ENCODE data around the gene PHTF2. TPM values are rescaled to one million over a fixed set of nuclear protein-coding genes. Genes with fewer than 3 reads are reported as not detected.

The PHTF2 gene
- total and polyA plus RNA-seq, 12 donors = 12.8 to 29.1 (median 25.1) TPM

DNA sequence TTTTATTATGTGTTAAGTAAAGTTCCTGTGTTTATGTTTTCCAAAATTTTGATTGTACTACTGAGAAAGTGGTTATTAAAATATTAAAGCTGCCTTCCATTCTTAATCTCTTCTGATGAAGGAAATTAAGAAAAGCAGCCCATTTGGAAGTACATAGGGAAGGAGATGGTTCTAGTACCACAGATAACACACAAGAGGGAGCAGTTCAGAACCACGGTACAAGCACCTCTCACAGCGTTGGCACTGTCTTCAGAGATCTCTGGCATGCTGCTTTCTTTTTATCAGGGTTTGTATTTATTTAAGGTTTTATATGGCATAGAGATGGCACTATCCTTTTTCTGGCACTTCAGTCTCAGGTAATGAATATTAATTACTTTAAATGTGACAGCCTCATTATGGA lies 111.6 kb downstream of the PHTF2 start:
- Histone ChIP-seq H3K27ac (no peak overlapping the region), H3K4me1 (peaks cover 0 to 10% (median 0%) of the 10 kb centered on the region in 9 donors), H3K4me3 (no peak overlapping the region), H3K9me3 (no peaks in the 10 kb centered on the region), H3K27me3 (no peaks in the 10 kb centered on the region), H3K36me3 (peaks cover 0 to 24% (median 0%) of the 10 kb centered on the region in 9 donors)
- WGBS, 2 donors = 41 to 62% methylated on average over 2 of the region's 2 CpGs
- TF ChIP-seq, protein P1, sequence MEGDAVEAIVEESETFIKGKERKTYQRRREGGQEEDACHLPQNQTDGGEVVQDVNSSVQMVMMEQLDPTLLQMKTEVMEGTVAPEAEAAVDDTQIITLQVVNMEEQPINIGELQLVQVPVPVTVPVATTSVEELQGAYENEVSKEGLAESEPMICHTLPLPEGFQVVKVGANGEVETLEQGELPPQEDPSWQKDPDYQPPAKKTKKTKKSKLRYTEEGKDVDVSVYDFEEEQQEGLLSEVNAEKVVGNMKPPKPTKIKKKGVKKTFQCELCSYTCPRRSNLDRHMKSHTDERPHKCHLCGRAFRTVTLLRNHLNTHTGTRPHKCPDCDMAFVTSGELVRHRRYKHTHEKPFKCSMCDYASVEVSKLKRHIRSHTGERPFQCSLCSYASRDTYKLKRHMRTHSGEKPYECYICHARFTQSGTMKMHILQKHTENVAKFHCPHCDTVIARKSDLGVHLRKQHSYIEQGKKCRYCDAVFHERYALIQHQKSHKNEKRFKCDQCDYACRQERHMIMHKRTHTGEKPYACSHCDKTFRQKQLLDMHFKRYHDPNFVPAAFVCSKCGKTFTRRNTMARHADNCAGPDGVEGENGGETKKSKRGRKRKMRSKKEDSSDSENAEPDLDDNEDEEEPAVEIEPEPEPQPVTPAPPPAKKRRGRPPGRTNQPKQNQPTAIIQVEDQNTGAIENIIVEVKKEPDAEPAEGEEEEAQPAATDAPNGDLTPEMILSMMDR (IDR thresholded peaks at IDR 0.05) = peak in 3 of 9 donors; percentile 9 to 17 (median 13)
- ATAC-seq (no peak), DNase-seq (no peak)
- intact Hi-C loops (cut with DNase I) = loop anchor here in 1 of 10 donors (10.0 kb wide), 1 partner anchor 255 kb away; no protein-coding TSS in a partner anchor

DNA sequence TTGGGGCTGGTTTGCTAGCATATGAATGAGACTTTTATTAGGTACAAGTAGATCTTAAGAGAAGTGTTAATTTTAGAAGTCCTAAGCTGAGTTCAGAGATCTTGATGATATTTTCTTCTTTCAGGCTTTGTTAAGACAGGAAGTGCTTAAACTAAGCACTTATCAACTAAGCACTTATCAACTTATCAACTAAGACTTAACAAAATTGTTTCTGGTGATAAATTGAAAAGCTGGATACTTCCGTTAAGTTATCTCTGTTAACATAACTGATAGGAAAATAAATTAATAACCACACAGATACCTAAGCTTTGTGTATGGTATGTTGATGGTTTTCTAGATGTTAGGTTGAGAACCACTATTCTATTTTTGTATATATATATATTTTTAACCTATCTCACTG lies 113.7 kb downstream of the PHTF2 start:
- ATAC-seq (no peak), DNase-seq (no peak)
- no peak overlapping the region for H3K4me3 ChIP-seq
- no peak overlapping the region for H3K27ac ChIP-seq
- H3K27me3 ChIP-seq = no peaks in the 10 kb centered on the region
- H3K9me3 ChIP-seq = no peaks in the 10 kb centered on the region
- TF ChIP-seq, protein P1 (IDR thresholded peaks at IDR 0.05) = no peak
- peaks cover 0 to 26% (median 0%) of the 10 kb centered on the region in 9 donors for H3K36me3 ChIP-seq
- 66 to 83% methylated on average over 1 of the region's 1 CpG for WGBS, 2 donors
- H3K4me1 ChIP-seq = peaks cover 0 to 8% (median 0%) of the 10 kb centered on the region in 9 donors
- intact Hi-C loops (cut with DNase I) = loop anchor here in 1 of 10 donors (10.0 kb wide), 1 partner anchor 257 kb away; no protein-coding TSS in a partner anchor

DNA sequence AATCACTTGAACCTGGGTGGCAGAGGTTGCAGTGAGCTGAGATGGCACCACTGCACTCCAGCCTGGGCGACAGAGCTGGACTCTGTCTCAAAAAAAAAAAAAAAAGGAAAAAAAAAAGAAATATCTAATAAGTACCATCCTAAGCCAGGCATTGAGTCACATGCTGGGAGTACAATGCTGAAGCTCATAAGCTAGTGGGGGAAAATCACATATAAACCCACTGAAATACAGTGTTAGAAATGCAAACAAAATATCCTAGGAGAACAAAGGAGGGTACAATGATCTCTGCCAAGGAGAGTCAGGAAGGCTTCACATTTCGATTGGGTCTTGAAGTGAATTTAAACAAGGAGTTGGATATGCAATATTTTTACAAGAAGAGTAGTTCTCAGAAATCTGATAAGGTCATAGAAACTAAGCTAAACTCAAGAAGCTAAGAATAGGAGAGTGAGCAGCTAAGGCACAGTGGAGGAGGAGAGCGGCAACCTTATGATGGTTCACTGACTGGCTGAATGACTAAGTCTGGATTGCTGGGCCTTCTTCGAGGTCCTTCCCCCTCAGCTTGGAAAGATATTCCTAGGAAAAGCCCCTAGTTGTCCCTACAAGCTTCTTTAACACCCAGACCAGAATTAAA lies 115.5 kb downstream of the PHTF2 start:
- no peak overlapping the region for H3K27ac ChIP-seq
- no peaks in the 10 kb centered on the region for H3K27me3 ChIP-seq
- no peaks in the 10 kb centered on the region for H3K9me3 ChIP-seq
- TF ChIP-seq, protein P1 (IDR thresholded peaks at IDR 0.05) = no peak
- H3K4me3 ChIP-seq = no peak overlapping the region
- no peak for DNase-seq
- WGBS, 2 donors = 88 to 93% methylated on average over 4 of the region's 4 CpGs
- H3K4me1 ChIP-seq = peaks cover 0 to 8% (median 0%) of the 10 kb centered on the region in 9 donors
- intact Hi-C loops (cut with DNase I) = loop anchor here in 1 of 10 donors (10.0 kb wide), 1 partner anchor 259 kb away; no protein-coding TSS in a partner anchor
- H3K36me3 ChIP-seq = peaks cover 0 to 20% (median 0%) of the 10 kb centered on the region in 9 donors
- no peak for ATAC-seq

DNA sequence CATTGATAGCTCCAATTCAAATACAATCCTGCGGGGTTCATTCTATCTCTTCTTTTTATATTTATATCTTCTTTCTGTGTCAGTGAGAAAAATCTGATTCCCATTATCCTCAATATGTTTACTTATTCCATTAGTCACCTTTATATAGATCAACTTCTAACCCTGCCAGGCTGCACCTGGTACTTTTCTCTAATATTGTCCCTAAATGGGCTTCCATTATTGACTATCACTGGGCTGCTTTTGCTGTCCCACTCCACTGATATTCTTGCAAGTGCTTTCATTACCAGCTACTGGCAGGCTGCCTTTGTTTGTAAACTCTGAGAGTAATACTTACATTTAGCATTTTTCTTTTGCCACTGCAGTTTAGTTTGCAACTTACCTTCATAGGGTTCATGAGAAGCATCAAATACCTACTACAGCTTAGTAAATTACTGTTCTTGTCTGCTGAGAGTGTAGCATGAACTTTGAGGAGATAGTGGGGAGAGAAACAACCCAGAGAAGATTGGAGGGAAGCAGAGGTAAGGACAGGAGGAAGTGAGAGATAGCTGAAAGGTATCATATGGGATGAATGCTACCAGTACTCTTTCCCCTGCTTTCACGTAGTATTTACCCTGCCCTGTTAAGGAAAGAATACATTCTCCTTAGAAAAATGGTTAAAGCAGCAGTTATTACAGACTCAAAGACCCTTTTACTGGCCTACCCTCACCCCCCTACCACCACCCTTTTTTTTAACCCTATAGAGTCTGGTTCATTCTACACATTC lies 119.1 kb downstream of the PHTF2 start:
- no peak overlapping the region for H3K27ac ChIP-seq
- 97 to 100% methylated on average over 2 of the region's 2 CpGs for WGBS, 2 donors
- H3K9me3 ChIP-seq = no peaks in the 10 kb centered on the region
- no peaks in the 10 kb centered on the region for H3K27me3 ChIP-seq
- intact Hi-C loops (cut with DNase I) = loop anchor here in 1 of 10 donors (10.0 kb wide), 1 partner anchor 263 kb away; no protein-coding TSS in a partner anchor
- no peak overlapping the region for H3K4me3 ChIP-seq
- DNase-seq = no peak
- TF ChIP-seq, protein P1 (IDR thresholded peaks at IDR 0.05) = no peak
- peaks cover 0 to 24% (median 0%) of the 10 kb centered on the region in 9 donors for H3K36me3 ChIP-seq
- ATAC-seq = no peak
- no peaks in the 10 kb centered on the region for H3K4me1 ChIP-seq
